CD14-positive monocyte (primary cell): ENCODE measurements around the gene WDR64. TPM values are rescaled to one million over a fixed set of nuclear protein-coding genes. Genes with fewer than 3 reads are reported as not detected.

Source experiments
- DNase-seq, 3 donors: peaks; one replicate each; pipeline ENCODE4 v3.0.0-alpha.2; 2011 to 2022
- H2AFZ ChIP-seq: 2 replicates; pipeline ENCODE4 v1.6.0; 2012; ENCODE audit warnings: mild to moderate bottlenecking, low read depth, low read length, inconsistent platforms; ENCODE audit not compliant: insufficient read depth, poor library complexity, severe bottlenecking
- H3K27ac ChIP-seq, 2 donors: 1 replicate in 1 of 2; 2 replicates in 1 of 2; pipeline ENCODE4 v1.5.1; 2012 to 2013; ENCODE audit warnings: low read length in 2 of 2, control low read depth in 1 of 2, inconsistent platforms in 1 of 2, low read depth in 1 of 2, mild to moderate bottlenecking in 1 of 2
- H3K27me3 ChIP-seq, 2 donors: one replicate each; pipeline versions ENCODE4 v1.6.0 to v1.6.1; 2011 to 2013; ENCODE audit warnings: low read length in 2 of 2; ENCODE audit not compliant: control insufficient read depth in 2 of 2, insufficient read depth in 2 of 2
- H3K36me3 ChIP-seq, 2 donors: replicated peaks in 1 of 2; 1 replicate in 1 of 2; 2 replicates in 1 of 2; pipeline versions ENCODE4 v1.5.1 to v1.6.1; 2012 to 2013; ENCODE audit warnings: low read length in 2 of 2, control low read depth in 1 of 2, inconsistent platforms in 1 of 2, mild to moderate bottlenecking in 1 of 2; ENCODE audit not compliant: insufficient read depth in 2 of 2, control insufficient read depth in 1 of 2
- H3K4me1 ChIP-seq, 2 donors: 1 replicate in 1 of 2; 2 replicates in 1 of 2; pipeline versions ENCODE4 v1.5.1 to v1.6.1; 2012 to 2013; ENCODE audit warnings: low read length in 2 of 2, control low read depth in 1 of 2, inconsistent platforms in 1 of 2, mild to moderate bottlenecking in 1 of 2, moderate library complexity in 1 of 2; ENCODE audit not compliant: insufficient read depth in 2 of 2, control insufficient read depth in 1 of 2
- H3K4me2 ChIP-seq: replicated peaks from 2 replicates; pipeline ENCODE3; 2012; ENCODE audit warnings: low read length, moderate library complexity, mild to moderate bottlenecking; ENCODE audit not compliant: poor library complexity, severe bottlenecking; ENCODE audit errors: extremely low read depth
- H3K4me3 ChIP-seq, 3 experiments: fragments of 200-600 bp in 1 of 3; sonication (generic) in 1 of 3; replicated peaks in 1 of 3; 1 replicate in 2 of 3; 2 replicates in 1 of 3; pipeline ENCODE4 v1.5.1; 2011 to 2013; ENCODE audit warnings: low read length in 3 of 3, mild to moderate bottlenecking in 3 of 3, control low read depth in 2 of 3, low read depth in 2 of 3, inconsistent platforms in 1 of 3, moderate library complexity in 1 of 3
- H3K79me2 ChIP-seq: 2 replicates; pipeline ENCODE4 v1.6.0; 2012; ENCODE audit warnings: mild to moderate bottlenecking, control low read depth, inconsistent platforms, low read length, moderate library complexity; ENCODE audit not compliant: insufficient read depth
- H3K9ac ChIP-seq: 2 replicates; pipeline ENCODE4 v1.6.0; 2017; ENCODE audit warnings: low read length, mild to moderate bottlenecking; ENCODE audit not compliant: insufficient read depth, poor library complexity, severe bottlenecking
- H3K9me3 ChIP-seq, 2 donors: replicated peaks in 1 of 2; 1 replicate in 1 of 2; 2 replicates in 1 of 2; pipeline versions ENCODE4 v1.5.1 to v1.6.1; 2012 to 2013; ENCODE audit warnings: low read length in 2 of 2, control low read depth in 1 of 2; ENCODE audit not compliant: control insufficient read depth in 1 of 2, insufficient read depth in 1 of 2
- H4K20me1 ChIP-seq: 2 replicates; pipeline ENCODE4 v1.6.0; 2012; ENCODE audit warnings: mild to moderate bottlenecking, low read length, control low read depth, moderate library complexity; ENCODE audit not compliant: insufficient read depth
- H3K27ac Mint-ChIP-seq, 7 donors: one replicate each; pipeline ENCODE4 v1.8.0; 2020; ENCODE audit warnings: mild to moderate bottlenecking in 7 of 7, mixed read lengths in 7 of 7, moderate library complexity in 6 of 7, inconsistent platforms in 2 of 7
- H3K27me3 Mint-ChIP-seq, 3 donors: one replicate each; pipeline ENCODE4 v1.8.0; 2021 to 2022; ENCODE audit warnings: low read depth in 3 of 3, mild to moderate bottlenecking in 3 of 3, mixed read lengths in 3 of 3, moderate library complexity in 3 of 3, inconsistent platforms in 1 of 3
- H3K36me3 Mint-ChIP-seq, 2 donors: one replicate each; pipeline ENCODE4 v1.8.0; 2020; ENCODE audit warnings: mixed read lengths in 2 of 2, inconsistent platforms in 1 of 2, mild to moderate bottlenecking in 1 of 2
- H3K4me1 Mint-ChIP-seq: one replicate; pipeline ENCODE4 v1.8.0; 2020; ENCODE audit warnings: mild to moderate bottlenecking, mixed read lengths
- H3K4me3 Mint-ChIP-seq, 2 donors: one replicate each; pipeline ENCODE4 v1.8.0; 2020; ENCODE audit warnings: mild to moderate bottlenecking in 2 of 2, mixed read lengths in 2 of 2, moderate library complexity in 1 of 2
- H3K9me3 Mint-ChIP-seq, 7 donors: one replicate each; pipeline ENCODE4 v1.8.0; 2020 to 2022; ENCODE audit warnings: mixed read lengths in 7 of 7, mild to moderate bottlenecking in 6 of 7, moderate library complexity in 6 of 7, inconsistent platforms in 2 of 7
- CTCF ChIP-seq: fragments of 200-600 bp; IDR thresholded peaks from one replicate; pipeline ENCODE4 v1.8.0; 2022; ENCODE audit warnings: antibody characterized with exemption, mild to moderate bottlenecking
- WGBS: methylation state at CpG from one replicate; pipeline ENCODE4 v1.1.5; 2013; ENCODE audit warnings: missing lambda C conversion rate; ENCODE audit not compliant: insufficient coverage; 5-methylcytosine and 5-hydroxymethylcytosine counted together
- intact Hi-C, 2 donors: fragments of 100-400 bp; cut with micrococcal nuclease; formaldehyde crosslinking; loops; one replicate each; pipeline versions ENCODE4 v1.15.0 to v1.15.1; 2023
- polyA plus RNA-seq, 3 donors: library from polyadenylated mRNA; depleted of rRNA in 1 of 3; unstranded in 2 of 3; stranded (reverse) in 1 of 3; fragments of 300-500 nt in 2 of 3; fragments of >200 nt in 1 of 3; fragmentation: Illumina TruSeq in 2 of 3; gene quantifications; 1 replicate in 2 of 3; 2 replicates in 1 of 3; pipeline ENCODE4 v1.2.3, GENCODE V29; 2012 to 2021

WDR64 gene
- polyA plus RNA-seq, 3 donors: not detected

GRCh38 chr1:241648159-241648558, 3.9 kb upstream of the WDR64 start:
- H3K79me2 ChIP-seq: no peaks in the 10 kb centered on the region
- H3K9me3 Mint-ChIP-seq: peaks cover 0 to 8% (median 1%) of the 10 kb centered on the region in 7 donors
- no peak overlapping the region for H3K4me3 ChIP-seq
- H3K27me3 Mint-ChIP-seq: peaks cover 7 to 9% (median 9%) of the 10 kb centered on the region in 3 donors
- no peak overlapping the region for H2AFZ ChIP-seq
- no peaks in the 10 kb centered on the region for H3K27me3 ChIP-seq
- H3K4me1 Mint-ChIP-seq: peaks cover 2% of the 10 kb centered on the region
- no peak overlapping the region for H3K4me2 ChIP-seq
- intact Hi-C loops: loop anchor here in 1 of 2 donors (10.0 kb wide), 1 partner anchor 197 kb away; the partner anchor contains the start of gene EXO1
- WGBS: 100% methylated on average over 1 of the region's 1 CpG
- no peaks in the 10 kb centered on the region for H3K36me3 Mint-ChIP-seq
- no peaks in the 10 kb centered on the region for H3K36me3 ChIP-seq
- no peaks in the 10 kb centered on the region for H4K20me1 ChIP-seq
- no peak overlapping the region for H3K9ac ChIP-seq
- no peak overlapping the region for H3K27ac ChIP-seq
- H3K4me3 Mint-ChIP-seq: no peak overlapping the region
- no peak for TF ChIP-seq CTCF
- no peak for DNase-seq
- no peaks in the 10 kb centered on the region for H3K9me3 ChIP-seq
- H3K27ac Mint-ChIP-seq: no peak overlapping the region
- H3K4me1 ChIP-seq: no peaks in the 10 kb centered on the region

GRCh38 chr1:241654019-241654418, 1.9 kb downstream of the WDR64 start:
- Mint-ChIP-seq H3K4me1 (peaks cover 4% of the 10 kb centered on the region), H3K4me3 (no peak overlapping the region), H3K36me3 (no peaks in the 10 kb centered on the region), H3K27me3 (peaks cover 4 to 10% (median 7%) of the 10 kb centered on the region in 3 donors), H3K9me3 (peaks cover 0 to 4% (median 2%) of the 10 kb centered on the region in 7 donors), H3K27ac (no peak overlapping the region)
- WGBS: 100% methylated on average over 1 of the region's 1 CpG
- Histone ChIP-seq H4K20me1 (no peaks in the 10 kb centered on the region), H3K4me3 (no peak overlapping the region), H3K9me3 (no peaks in the 10 kb centered on the region), H3K27me3 (no peaks in the 10 kb centered on the region), H3K4me1 (no peaks in the 10 kb centered on the region), H3K79me2 (no peaks in the 10 kb centered on the region), H3K4me2 (no peak overlapping the region), H3K27ac (no peak overlapping the region), H2AFZ (no peak overlapping the region), H3K9ac (no peak overlapping the region), H3K36me3 (no peaks in the 10 kb centered on the region)
- intact Hi-C loops: no loop called here
- no peak for TF ChIP-seq CTCF
- no peak for DNase-seq
